ENCODE data around the gene PROK2.

The PROK2 gene

GRCh38 chr3:71733319-71733718, 51.6 kb downstream of the PROK2 start:
- no peak for DNase-seq

DNA sequence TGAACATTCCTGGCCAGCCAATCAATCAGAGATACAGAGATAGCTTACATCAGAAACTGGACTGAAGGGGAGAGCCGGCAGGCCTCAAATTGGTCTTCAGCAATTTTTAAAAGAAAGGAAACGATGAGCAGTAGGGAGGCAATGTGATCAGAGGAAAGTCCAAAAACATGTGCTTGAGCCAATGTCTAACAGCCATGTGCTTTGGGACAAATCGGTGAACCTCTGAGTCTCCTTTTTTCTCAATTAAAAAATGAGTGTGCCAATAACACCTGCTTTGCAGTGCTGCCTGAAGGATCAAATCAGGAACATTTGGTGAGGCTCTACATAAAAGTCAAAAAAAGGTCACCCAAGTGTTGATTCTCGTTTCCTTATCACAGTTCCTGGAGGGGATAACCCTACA, 52.3 kb downstream of the PROK2 start:
- DNase-seq = no peak

DNA sequence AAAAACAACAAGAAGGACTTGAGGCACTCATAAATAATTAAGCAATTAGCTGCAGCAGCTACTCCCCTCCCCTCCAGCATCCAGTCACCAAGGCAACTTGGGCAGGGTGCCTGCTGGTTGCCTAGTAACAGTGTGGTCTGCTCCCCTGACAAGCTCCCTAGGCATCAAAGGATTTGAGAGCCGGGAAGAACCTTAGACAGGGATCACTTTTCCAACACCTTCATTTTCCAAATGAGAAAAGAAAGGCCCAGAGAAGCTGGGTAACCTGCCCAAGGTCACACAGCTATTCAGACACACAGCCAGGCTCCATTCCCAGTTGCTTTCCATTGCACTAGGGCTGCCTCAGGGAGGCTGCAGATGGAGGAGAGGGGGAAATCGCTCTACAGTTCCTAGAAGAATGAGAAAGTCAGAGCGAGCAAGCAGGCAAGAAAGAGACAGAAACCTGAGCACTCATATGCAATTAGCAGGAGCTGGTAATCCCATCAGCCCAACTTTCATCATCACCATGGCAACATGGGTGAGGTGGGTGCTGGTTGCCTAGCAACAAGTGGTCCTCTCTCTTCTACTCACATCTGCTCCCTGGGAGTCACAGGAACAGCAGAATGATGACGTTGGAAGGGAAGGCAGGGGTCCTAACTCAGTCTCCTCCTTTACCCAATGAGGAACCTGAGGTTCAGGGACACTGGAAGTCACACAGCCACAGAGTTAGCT, 56.2 kb downstream of the PROK2 start:
- DNase-seq = peak; percentile 33

- DNase-seq = no peak
These were observed 58.8 kb downstream of the PROK2 start for GRCh38 chr3:71726146-71726545.

DNA sequence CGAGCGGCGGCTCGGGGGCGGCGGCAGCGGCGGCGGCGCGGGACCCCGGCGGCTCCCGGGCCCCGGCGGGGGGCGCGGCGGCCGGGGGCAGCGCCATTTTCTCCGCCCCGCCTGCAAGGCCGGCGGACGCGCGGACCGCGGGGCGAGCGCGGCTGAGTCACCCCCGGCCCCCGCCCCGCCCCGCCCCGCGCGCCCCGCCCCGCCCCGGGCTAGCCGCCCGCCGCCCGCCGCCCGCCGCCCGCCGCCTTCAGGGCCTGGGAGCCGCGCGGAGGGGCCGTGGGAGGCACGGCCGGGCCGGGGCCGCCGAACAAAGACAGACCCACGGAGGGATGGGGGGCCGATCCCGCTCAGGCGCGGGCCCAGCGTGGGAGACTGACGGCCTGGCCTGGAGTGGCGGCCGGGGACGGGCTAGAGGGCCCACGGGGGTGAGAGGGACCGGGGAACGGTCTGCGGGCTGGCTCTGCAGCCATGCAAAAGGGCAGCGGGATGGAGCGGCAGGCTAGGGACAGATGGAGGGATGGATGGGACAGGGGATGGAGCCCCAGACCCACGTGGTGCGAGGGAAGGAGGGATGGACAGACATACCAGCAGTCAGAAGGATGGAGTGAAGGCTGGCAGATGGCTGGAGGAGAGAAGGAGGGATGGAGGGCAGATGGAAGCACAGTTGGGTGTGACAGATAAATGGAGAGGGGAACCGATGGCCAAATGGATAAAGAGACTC, 59.5 kb downstream of the PROK2 start, which contains the start of gene EIF4E3:
EIF4E3 (minus strand) TSS at position 132 of the 721 bp plus-strand sequence; CDS start at position 97, 35 bp downstream.
- no peak for DNase-seq

- DNase-seq = no peak
These were observed 60.2 kb downstream of the PROK2 start for GRCh38 chr3:71724584-71725270.

DNA sequence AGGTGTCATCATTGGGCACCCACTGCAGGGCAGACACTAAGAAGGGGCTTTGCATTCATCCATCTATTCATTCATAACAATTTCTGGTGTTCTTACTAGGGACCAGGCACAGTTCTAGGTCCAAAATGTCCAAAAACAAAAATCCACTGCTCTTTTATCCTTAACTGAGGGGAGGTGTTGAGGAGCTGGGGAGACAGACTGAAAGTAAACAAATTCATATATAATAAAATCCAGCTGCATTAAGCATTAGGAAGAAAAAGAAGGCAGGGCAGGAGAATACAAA, 60.8 kb downstream of the PROK2 start:
- no peak for DNase-seq

DNA sequence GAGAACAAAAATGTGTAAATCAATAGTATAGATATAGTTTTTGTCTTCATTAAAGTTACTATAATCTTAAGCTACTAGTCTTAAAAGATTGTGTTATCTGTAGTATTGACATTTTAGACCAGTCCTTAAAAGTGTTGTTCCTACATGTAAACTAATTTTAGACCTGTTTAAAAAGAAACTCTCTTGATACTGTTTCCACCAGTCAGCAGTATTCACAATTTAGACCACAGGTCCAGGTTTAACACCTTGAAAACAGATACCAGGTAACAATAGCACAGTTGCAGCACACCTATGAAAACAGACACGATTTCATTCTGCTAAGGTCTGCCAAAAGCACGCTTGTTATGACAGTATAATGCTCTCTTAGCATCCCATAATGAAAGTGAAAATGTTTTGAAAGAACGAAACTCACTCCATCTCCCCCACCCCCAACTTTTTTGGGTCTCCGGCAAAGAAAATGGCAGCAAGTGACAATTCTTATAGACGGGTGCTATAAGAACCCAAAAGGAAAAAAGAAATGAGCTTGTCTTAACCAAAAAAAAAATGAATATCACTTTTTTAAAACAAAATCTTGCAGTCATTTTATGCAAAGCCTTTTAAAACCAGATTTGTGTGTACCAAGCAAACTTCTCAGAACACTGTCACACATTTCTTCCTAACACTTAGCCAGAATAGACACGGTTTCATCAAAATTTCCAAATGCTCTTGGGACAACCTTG, 61.3 kb downstream of the PROK2 start:
- DNase-seq = no peak

DNA sequence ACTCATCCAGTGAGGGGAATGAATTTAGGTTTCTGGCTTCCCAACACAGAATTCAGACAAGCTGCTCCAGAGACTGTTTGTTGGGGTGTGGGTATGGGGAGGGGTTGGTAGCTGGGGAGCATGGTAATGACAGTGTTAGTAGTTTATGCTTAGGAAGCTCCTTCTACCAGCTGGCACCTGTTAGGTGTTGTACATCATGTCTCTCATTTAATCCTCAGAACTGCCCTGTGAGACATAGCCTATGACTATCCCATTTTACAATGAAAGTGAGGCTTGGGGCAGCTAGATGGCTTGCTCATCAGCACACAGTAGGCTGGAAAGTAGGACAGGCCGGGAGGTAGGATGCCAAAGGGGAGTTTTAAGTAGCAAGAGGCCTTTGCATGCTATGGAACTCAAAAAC, 62.3 kb downstream of the PROK2 start:
- no peak for DNase-seq

Data from NCI-H1436 treated with DMSO at 0.1 percent for 48 hours (cell line).